Dedifferentiated amniotic fluid mesenchymal stem cell (primary cell): Measurements from ENCODE around the gene FOXO1.

ENCODE experiments used
- DNase-seq: peaks from one replicate; pipeline ENCODE4 v3.0.0-alpha.2; 2016; ENCODE audit errors: extremely low spot score

Gene FOXO1

GRCh38 chr13:40540328-40541044, 126.0 kb downstream of the FOXO1 start:
- no peak for DNase-seq

DNA sequence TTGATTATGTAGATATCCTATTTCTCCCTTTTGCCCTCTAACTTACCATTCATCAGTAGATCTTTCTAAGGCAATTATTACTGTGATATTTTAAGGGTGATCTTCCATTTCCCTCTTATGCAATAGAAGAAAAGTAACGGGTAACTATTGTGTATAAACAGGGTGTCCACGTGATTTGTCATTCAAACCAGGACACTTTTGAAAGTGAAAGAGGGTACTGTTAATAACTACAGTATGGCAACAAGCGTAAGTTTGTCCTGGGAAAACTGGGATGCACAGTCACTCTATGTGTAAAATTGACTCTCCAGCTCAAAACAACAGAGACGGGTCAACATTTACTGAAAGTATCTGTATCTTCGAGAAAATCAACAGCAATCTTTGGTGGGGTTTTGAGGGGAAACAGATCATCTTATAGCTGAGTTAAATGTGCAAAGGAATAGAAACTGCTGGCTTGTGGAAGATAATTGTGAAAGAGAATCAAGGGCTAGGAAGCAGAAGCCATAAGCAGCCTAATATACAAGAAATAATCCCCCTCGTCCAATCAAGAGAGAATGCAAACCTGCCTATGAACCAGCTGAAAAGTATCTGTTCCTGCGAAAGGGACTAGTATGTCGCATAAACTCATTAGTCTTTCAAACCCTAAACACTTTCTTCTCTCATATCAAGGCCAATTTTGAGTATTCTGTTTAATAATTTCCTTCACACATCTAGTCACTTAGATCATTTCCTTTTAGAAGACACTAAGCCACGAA, 126.7 kb downstream of the FOXO1 start:
- DNase-seq = no peak

DNA sequence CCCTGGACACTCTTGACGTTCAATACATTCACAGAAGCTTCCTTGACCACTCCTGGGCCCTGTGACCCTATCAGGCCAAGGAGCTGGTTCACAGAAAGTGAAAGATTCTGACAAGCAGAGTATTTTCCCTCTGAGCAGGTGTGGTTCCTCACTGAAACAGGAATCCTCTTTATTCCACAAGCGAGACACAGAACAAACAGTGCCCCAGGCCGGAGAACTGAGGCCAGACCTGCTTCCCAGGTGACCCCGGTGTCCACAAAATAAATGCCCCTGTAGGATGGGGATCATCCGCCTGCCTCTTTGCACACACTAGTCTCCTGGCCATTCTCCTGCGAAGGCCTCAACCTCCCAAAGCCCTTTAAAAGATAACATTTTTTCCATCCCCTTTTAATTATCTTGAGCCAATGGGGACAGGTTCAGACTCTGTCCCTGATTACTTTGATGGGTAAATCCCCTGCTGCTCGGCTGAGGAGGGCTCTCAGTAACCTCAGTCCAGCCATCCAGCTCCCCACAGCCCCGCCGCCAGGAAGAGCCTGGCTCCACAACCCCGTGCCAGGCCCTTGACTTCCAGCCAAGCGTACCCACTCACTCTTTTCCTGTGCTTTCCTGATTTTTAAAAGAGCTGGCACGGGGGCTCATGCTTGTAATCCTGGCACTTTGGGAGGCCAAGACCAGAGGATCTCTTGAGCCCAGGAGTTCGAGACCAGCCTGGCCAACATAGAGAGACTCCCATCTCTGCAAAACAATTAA, 129.1 kb downstream of the FOXO1 start:
- DNase-seq = no peak

DNA sequence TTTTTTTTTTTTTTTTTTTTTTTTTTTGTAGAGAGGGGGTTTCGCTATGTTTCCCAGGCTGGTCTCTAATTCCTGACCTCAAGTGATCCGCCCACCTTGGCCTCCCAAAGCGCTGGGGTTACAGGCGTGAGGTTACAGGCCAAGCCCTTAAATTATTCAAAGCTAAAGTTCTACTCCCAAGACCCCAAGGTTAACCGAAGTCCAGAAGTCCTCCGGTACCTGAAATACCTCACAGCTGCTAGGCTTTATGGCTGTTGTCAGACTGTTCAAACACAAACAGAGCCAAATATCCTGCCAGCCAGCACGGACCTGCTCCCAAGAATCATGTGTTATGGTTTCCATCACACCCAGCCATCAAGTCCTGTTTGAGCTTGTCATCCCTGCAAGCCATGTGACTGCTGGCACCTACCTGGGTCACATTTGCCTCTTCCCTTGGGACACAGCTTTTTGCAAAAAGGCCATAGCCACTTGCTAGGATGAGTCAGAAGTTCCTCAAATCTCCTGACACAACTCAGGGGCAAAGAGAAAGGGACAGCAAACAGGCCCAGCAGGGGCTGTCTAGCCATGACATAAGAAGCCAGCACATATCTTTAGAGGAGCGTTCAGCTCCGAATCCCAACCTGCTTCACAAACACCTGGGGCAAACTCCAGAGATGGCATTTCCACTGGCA, 129.9 kb downstream of the FOXO1 start:
- DNase-seq = no peak

GRCh38 chr13:40535345-40535836, 131.1 kb downstream of the FOXO1 start:
- DNase-seq = no peak

- DNase-seq = no peak
Measured at GRCh38 chr13:40534456-40534855, 132.0 kb downstream of the FOXO1 start.

GRCh38 chr13:40533072-40533471, 133.4 kb downstream of the FOXO1 start:
- no peak for DNase-seq

DNA sequence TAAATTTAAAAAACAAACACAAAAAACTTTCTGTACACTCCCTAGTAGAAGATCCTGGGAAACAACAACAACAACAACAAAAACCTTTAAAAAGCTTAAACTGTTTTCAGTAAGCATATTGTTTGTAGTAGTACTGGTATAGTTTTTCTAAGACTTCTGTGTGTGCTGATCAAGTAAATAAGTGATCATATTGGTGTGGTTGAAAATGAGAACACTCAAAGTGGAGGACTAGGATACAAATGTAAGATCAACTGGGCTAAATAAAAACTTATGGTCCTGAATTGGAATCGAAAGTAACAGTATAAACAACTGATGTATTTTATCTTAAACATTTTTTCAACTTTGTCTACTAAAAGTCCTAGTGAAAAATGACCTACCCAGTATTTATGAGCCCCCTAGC, 135.5 kb downstream of the FOXO1 start:
- DNase-seq = no peak

DNA sequence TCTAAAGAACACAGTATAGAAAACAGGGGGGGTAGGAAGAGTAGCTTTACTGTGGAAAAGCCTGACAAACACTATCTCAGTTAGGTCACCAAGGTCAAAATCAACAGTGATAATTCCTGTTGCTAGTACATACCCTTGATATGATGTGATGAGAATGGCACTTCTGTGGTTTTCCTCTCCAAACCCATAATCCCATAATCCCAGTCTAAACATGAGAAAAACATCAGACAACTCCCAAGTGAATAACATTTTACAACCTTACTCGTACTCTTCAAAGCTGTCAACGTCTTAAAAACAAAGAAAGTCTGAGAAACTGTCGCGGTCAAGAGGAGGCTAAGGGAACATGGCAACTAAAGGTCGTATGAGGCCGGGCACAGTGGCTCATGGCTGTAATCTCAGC, 137.6 kb downstream of the FOXO1 start:
- no peak for DNase-seq

- DNase-seq = no peak
Measured at GRCh38 chr13:40527914-40528313, 138.5 kb downstream of the FOXO1 start.

GRCh38 chr13:40522282-40522681, 144.2 kb downstream of the FOXO1 start:
- no peak for DNase-seq

DNA sequence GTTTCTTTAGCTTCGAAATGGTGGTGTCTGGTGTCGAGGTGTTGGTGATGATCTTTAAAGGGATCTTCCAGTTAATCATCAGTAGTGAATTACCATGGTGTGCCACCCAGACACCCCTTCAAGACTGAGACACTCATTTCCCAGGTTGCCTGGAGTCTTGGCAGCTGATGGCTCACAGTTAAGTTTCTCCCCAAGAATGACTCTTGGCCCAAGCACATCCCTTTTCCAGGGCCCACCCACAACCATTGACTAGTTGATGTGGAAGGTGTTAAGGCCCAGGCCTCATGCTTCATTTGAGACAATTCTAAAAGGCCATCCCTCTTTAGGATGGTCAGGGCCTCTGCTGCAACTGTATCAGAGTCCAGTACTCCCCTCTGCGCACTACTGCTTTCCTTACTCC, 145.5 kb downstream of the FOXO1 start:
- no peak for DNase-seq

GRCh38 chr13:40519637-40520036, 146.8 kb downstream of the FOXO1 start:
- DNase-seq = no peak

DNA sequence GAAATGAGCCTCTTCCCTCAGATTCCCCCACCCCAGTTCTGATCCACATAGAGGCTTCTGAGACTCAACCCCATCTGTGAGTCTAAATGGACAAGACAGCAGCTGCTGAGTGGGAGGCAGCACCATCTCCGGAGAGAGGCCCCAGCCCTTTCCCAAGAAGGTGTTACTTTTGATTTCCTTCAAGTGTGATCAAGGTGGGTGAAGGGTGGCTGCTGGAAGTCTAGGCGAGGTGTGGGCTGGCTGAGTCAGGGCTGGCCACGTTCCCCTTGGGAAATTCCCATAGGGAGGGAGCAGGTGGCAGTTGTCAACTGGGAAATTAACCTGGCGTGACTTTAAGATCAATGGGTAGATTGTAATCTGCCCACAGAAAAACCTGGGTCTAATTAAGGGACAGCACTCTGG, 148.0 kb downstream of the FOXO1 start:
- DNase-seq = no peak

DNA sequence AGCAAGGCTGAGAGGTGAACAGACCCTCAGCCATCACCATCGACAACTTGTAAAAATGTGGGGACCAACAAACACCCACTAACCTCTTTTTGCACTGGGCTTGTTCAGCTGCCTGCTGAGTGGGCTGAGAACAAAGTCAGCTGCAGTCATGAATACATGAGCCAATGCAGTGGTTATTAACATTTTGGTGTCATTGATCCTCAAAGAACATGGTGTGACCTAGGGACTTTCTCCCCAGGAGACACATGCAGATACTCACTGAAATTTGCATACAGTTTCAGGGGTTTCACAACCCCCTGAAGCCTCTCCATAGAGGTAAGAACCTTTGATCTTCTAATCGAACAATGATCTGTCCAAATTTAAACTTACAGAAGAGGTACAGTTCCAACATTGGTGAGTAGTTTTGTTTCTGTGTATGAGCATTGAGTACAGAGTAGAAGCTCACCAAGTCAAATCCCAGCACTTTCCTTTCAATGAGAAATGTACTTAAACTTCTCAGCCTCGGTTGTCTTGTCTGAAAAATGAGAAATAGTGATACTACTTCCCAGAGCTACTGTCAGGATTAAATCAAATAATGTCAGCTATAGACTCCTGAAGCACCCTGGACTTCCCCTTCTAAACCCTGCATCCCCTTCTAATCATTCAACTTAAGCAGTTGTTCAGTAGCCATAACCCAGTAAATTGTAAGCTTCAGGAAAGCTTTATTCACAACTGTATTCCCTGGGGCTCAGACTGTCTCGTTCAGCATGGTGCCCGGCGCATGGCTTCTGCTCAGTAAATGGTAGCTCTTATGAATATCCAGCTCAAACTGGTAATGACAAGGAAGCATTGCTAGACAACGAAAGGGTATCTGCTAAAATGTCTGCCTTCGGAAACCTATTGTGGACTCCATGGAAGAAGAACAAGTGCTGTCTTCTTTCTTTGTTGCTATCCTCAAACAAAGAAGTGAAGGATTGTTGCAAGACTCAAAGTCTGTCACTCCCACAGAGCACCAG, 148.7 kb downstream of the FOXO1 start:
- DNase-seq = no peak

GRCh38 chr13:40515702-40516101, 150.7 kb downstream of the FOXO1 start:
- no peak for DNase-seq

GRCh38 chr13:40514802-40515201, 151.6 kb downstream of the FOXO1 start:
- DNase-seq = no peak

GRCh38 chr13:40509876-40510275, 156.6 kb downstream of the FOXO1 start:
- no peak for DNase-seq

- no peak for DNase-seq
Measured at GRCh38 chr13:40508767-40509342, 157.6 kb downstream of the FOXO1 start.

DNA sequence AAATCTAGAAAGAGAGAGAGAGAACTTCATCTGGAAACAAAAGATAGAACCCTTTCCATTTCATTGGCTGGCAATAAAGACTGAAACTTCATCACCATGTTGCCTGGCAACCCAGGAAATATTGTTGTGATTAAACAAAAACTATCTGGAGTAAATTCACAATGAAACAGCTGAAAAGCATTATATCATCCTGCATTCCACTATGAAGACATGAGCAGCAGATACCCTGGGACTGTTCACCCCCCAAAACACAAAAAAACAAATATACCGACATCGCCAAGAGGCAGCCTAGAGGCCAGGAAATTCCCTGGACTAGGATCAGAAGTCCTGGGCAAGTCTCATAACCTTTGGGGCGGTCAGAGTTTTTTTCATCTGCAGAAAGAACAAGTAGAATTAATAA, 158.3 kb downstream of the FOXO1 start:
- no peak for DNase-seq
